LHCN-M2 (cell line): ENCODE data around the gene SOS1. TPM values are rescaled to one million over a fixed set of nuclear protein-coding genes. Genes with fewer than 3 reads are reported as not detected.
"Not testable (repeated sequence)": the region's sequence is repeated elsewhere in the genome, so short reads cannot be mapped to it uniquely, and the experiment has no call there.

Experiments
- DNase-seq: peaks from one replicate; pipeline ENCODE4 v3.0.0-alpha.2; 2012; ENCODE audit warnings: low read depth
- polyA plus RNA-seq: library from polyadenylated mRNA; unstranded; fragments of >200 nt; gene quantifications from one replicate; pipeline ENCODE4 v1.2.1, GENCODE V29; 2012; ENCODE audit warnings: missing spikeins
- total RNA-seq: library from RNA; depleted of rRNA; stranded (reverse); fragments of >200 nt; gene quantifications from 2 replicates; pipeline ENCODE4 v1.2.3, GENCODE V29; 2014; rRNA removed

The SOS1 gene
- 12.7 and 16.8 TPM in 2 replicates for total RNA-seq
- 4.8 TPM for polyA plus RNA-seq

GRCh38 chr2:39120771-39121522 lies at the start of gene SOS1:
Gene SOS1 (minus strand): TSS chr2:39121051. CDS start chr2:39120422, 629 bp downstream.
- DNase-seq, result peak; percentile 91

GRCh38 chr2:39164089-39164488 lies 43.2 kb upstream of the SOS1 start:
- DNase-seq, result no peak

DNA sequence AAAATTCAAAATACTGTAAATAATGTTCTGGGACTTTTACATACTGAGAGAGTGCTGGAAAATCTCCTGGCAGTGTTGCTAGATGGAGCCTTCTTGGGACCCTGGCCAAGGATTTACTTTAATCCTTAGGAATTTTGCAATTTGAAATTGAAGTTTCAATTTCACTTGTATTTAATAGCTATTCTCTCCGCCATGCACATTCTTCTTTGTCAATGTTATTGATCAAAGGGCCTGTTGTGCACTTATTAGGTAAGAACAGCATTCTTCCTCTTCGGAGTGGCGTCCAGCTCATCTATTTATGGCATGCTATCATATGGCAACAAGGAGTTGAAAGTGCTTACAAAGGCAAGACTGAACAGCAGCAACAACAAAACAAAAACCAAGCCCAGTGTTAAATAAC lies 40.1 kb upstream of the SOS1 start:
- no peak for DNase-seq

DNA sequence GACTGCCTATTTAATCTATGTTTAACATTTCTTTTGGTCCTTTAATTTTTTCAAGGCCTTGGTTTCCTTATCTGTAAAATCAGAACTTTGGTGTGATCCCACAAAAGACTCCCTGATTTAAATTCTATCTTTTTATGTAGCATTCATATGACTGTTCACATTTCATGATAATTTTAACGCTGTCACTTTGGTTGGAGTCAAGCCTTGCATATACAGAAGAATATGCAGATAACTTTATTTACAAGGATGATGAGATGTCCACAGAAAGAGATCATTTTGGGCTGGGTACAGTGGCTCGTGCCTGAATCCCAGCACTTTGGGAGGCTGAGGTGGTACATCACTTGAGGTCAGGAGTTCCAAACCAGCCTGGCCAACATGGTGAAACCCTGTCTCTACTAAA lies 38.4 kb upstream of the SOS1 start:
- no peak for DNase-seq

GRCh38 chr2:39158351-39158750 lies 37.5 kb upstream of the SOS1 start:
- peak; percentile 10 for DNase-seq

GRCh38 chr2:39156846-39157245 lies 36.0 kb upstream of the SOS1 start:
- no peak for DNase-seq

DNA sequence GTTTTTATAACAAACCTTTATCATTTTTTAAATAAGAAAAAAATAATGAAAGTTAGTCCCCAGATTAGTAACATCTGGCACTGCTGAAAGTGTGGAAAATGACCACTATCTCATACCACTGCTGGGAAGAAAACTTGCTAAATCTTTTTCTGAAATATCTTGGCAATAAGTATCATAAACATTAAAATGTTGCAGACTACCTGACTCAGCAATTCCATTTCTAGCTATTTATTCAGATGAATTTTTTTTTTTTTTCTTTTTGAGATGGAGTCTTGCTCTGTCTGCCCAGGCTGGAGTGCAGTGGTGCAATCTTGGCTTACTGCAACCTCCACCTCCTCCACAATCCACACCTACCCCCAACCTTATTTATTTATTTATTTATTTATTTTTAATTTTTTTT lies 35.3 kb upstream of the SOS1 start:
- DNase-seq, result no peak

GRCh38 chr2:39155573-39155972 lies 34.7 kb upstream of the SOS1 start:
- not testable (repeated sequence) for DNase-seq

GRCh38 chr2:39154944-39155343 lies 34.1 kb upstream of the SOS1 start:
- no peak for DNase-seq

DNA sequence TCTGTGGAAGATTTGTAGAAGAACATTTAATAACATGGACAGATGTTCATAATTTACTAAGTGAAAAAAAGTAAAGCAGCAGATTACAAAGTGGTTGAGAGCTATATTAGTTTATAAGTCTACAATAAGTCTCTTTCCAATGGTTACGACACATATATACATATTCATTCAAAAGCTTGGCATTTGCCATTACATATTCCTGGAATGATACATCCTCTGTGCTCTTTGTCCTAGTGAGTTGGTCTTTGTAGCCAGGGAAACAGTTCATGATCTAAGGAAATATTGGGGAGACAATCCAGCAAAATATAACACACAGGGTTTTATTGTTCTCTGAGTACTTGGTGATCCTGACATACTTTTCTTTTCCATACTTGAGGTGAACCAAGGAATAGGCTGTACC lies 32.5 kb upstream of the SOS1 start:
- DNase-seq, result no peak

DNA sequence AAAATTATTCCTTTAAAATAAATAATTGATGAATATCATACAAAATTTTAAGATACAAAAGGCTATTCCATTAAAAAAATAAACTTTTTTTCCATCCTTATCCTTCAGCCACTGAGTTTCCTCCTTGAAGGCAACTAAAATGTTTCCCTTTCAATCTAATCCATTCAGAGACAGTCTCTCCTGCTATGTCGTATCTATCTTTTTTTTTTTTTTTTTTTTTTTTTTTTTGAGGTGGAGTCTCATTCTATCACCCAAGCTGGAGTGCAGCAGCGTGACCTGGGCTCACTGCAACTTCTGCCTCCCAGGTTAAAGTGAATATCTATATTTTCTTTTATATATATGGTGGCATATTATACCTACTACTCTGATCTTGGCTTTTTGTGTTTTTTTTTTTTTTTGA lies 31.7 kb upstream of the SOS1 start:
- DNase-seq, result no peak

DNA sequence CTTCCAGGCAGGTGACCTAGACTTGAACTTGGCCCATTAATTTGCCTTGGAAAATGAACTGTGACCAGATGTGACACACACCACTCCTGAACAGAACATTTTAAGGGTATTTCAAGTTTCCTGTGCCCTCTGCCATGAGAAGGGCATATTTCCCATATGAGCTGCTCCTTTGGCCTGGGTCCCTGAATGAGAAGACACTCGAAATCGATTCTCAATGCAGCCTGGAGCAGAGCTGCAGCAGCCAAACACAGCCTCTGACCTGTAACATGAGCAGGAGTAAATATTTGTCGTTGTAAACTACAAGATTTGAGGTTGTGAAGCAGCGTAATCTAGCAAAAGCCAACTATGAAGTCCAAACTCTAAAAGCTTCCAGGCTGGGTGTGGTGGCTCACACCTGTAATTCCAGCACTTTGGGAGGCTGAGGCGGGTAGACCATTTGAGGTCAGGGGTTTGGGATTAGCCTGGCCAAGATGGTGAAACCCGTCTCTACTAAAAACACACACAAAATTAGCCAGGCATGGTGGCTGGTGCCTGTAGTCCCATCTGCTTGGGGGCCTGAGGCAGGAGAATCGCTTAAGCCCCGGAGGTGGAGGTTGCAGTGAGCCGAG lies 30.1 kb upstream of the SOS1 start:
- DNase-seq, result no peak

DNA sequence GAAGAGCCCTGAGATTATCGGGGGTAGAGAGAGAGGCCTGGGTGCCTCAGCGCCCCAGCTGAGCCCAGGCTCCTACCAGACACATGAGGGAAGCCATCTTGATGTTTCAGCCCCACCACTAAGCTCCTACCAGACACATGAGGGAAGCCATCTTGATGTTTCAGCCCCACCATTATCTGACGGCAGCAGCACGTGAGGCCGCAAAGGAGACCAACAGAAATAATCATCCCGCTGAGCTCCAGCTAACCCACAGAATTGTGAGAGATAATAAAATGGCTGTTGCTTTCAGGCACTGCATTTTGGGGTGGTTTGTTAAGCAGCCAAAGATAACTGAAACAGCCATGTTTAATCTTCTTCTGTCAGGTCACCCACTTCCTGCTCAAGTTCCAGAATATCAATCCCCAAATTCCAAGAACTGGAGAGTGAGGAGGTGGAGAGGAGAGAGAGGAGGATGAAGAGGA lies 29.3 kb upstream of the SOS1 start:
- no peak for DNase-seq

GRCh38 chr2:39146630-39147029 lies 25.8 kb upstream of the SOS1 start:
- DNase-seq, result no peak

DNA sequence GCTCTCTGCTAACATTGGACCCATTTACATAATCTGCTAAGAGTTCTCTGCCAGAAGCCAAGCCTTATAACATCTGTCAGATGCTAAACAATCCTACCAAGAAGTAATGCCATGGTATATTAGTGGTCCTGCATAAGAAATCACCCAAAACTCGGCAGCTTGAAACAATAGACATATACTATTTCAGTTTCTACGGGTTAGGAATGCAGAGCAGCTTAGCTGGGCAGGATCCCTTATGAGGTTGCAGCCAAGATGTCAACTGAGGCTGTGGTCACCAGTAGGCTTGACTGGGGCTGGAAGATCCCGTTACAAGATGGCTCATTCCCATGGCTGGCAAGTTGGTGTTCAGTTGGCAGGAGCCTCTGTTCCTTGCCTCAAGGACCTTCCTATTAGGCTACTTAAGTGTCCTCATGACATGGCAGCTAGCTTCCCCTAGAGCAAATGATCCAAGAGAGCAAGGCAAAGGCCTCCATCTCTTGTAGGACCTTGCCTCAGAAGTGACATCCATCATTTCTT lies 25.1 kb upstream of the SOS1 start:
- DNase-seq, result no peak

DNA sequence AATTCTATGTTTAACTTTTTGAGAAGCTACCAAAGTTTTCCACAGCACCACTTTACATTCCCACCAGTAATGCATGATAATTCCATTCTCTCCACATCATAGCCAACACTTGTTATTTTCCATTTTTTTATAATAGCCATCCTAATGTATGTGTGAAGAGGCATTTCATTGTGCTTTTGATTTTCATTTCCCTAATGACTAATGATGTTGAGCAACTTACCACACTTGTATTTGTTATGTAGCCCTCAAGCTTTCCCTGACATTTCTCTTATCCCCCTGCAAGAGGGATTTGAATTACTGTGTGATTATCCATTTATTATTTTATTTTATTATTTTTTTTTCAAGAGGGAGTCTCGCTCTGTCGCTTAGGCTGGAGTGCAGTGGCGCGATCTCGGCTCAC lies 23.6 kb upstream of the SOS1 start:
- DNase-seq, result no peak

GRCh38 chr2:39142904-39143605 lies 22.2 kb upstream of the SOS1 start:
- no peak for DNase-seq

GRCh38 chr2:39141334-39142271 lies 20.8 kb upstream of the SOS1 start:
- peak; percentile 16 for DNase-seq

- DNase-seq, result not testable (repeated sequence)
These were observed 20.1 kb upstream of the SOS1 start for GRCh38 chr2:39140948-39141333.

- no peak for DNase-seq
These were observed 19.5 kb upstream of the SOS1 start for GRCh38 chr2:39140322-39140847.
